WTC11 (cell line): ENCODE data around the gene ZDHHC9. TPM values are rescaled to one million over a fixed set of nuclear protein-coding genes. Genes with fewer than 3 reads are reported as not detected.

Source experiments
- ATAC-seq: fragments of 200-7000 bp; cut with Tn5 transposase; 2 replicates; pipeline ENCODE4 v1.10.0; 2021; ENCODE audit warnings: mild to moderate bottlenecking, moderate library complexity
- CTCF ChIA-PET: fragments of 300-600 bp; sonication (Branson Sonifier 250); formaldehyde crosslinking; loops from one replicate; lab custom pipeline; 2021; ENCODE audit warnings: antibody characterized with exemption; lab: Charles Lee
- POLR2A ChIA-PET: fragments of 350-600 bp; sonication (Branson Sonifier 250); formaldehyde crosslinking; loops from one replicate; lab custom pipeline; 2021; ENCODE audit warnings: antibody characterized with exemption; lab: Charles Lee
- DNase-seq: peaks from one replicate; pipeline ENCODE4 v3.0.0; 2021; ENCODE audit warnings: low spot score
- H3K27ac Mint-ChIP-seq: 2 replicates; pipeline ENCODE4 v1.8.0; 2021; ENCODE audit warnings: mixed read lengths
- H3K27me3 Mint-ChIP-seq: 2 replicates; pipeline ENCODE4 v1.8.0; 2021; ENCODE audit warnings: low read depth, mild to moderate bottlenecking, moderate library complexity, mixed read lengths
- H3K36me3 Mint-ChIP-seq: 2 replicates; pipeline ENCODE4 v1.8.0; 2021; ENCODE audit warnings: mixed read lengths
- H3K4me1 Mint-ChIP-seq: 2 replicates; pipeline ENCODE4 v1.8.0; 2022; ENCODE audit warnings: mixed read lengths
- H3K4me3 Mint-ChIP-seq: 2 replicates; pipeline ENCODE4 v1.8.0; 2021; ENCODE audit warnings: mild to moderate bottlenecking, moderate library complexity, mixed read lengths
- H3K9me3 Mint-ChIP-seq: 2 replicates; pipeline ENCODE4 v1.8.0; 2021; ENCODE audit warnings: mixed read lengths
- AFF4 ChIP-seq: sonication (generic); formaldehyde crosslinking; IDR thresholded peaks from 2 replicates; pipeline ENCODE4 v1.8.1; 2023; ENCODE audit warnings: mild to moderate bottlenecking, missing genetic modification reagents, borderline replicate concordance
- ATF2 ChIP-seq: sonication (generic); formaldehyde crosslinking; IDR thresholded peaks from 2 replicates; pipeline ENCODE4 v1.8.1; 2022; ENCODE audit warnings: low read depth, missing genetic modification reagents, borderline replicate concordance
- CREB1 ChIP-seq: sonication (generic); formaldehyde crosslinking; IDR thresholded peaks from 2 replicates; pipeline ENCODE4 v1.8.0; 2023; ENCODE audit warnings: mild to moderate bottlenecking, missing genetic modification reagents
- EMX1 ChIP-seq: fragments of 250-450 bp; sonication (Bioruptor Pico); IDR thresholded peaks from 2 replicates; pipeline ENCODE4 v1.8.0; 2021; ENCODE audit warnings: mild to moderate bottlenecking
- ERG ChIP-seq: fragments of 250-450 bp; sonication (Bioruptor Pico); IDR thresholded peaks from 2 replicates; pipeline ENCODE4 v1.8.0; 2021; ENCODE audit warnings: mild to moderate bottlenecking
- FOXK1 ChIP-seq: sonication (generic); formaldehyde crosslinking; IDR thresholded peaks from 2 replicates; pipeline ENCODE4 v1.8.0; 2022; ENCODE audit warnings: mild to moderate bottlenecking, moderate library complexity, missing genetic modification reagents
- HMGA2 ChIP-seq: fragments of 250-450 bp; sonication (Bioruptor Pico); IDR thresholded peaks from 2 replicates; pipeline ENCODE4 v1.4.0; 2021; ENCODE audit warnings: mild to moderate bottlenecking, moderate library complexity
- KAT7 ChIP-seq: sonication (generic); formaldehyde crosslinking; IDR thresholded peaks from 2 replicates; pipeline ENCODE4 v1.8.1; 2023; ENCODE audit warnings: missing genetic modification reagents, mild to moderate bottlenecking, borderline replicate concordance
- MXD4 ChIP-seq: fragments of 250-450 bp; sonication (Bioruptor Pico); IDR thresholded peaks from 2 replicates; pipeline ENCODE4 v1.8.0; 2021; ENCODE audit warnings: mild to moderate bottlenecking, moderate library complexity, borderline replicate concordance
- NFE2L1 ChIP-seq: sonication (generic); formaldehyde crosslinking; IDR thresholded peaks from 2 replicates; pipeline ENCODE4 v1.8.1; 2023; ENCODE audit warnings: missing genetic modification reagents
- PRDM15 ChIP-seq: sonication (generic); formaldehyde crosslinking; IDR thresholded peaks from 2 replicates; pipeline ENCODE4 v1.8.0; 2022; ENCODE audit warnings: missing genetic modification reagents
- SMAD3 ChIP-seq: sonication (generic); formaldehyde crosslinking; IDR thresholded peaks from 2 replicates; pipeline ENCODE4 v1.8.0; 2022; ENCODE audit warnings: missing genetic modification reagents, mild to moderate bottlenecking, borderline replicate concordance
- TCF7 ChIP-seq: sonication (generic); formaldehyde crosslinking; IDR thresholded peaks from 2 replicates; pipeline ENCODE4 v1.8.0; 2022; ENCODE audit warnings: mild to moderate bottlenecking, low read depth, missing genetic modification reagents, moderate library complexity
- TEAD4 ChIP-seq: sonication (generic); formaldehyde crosslinking; IDR thresholded peaks from 2 replicates; pipeline ENCODE4 v1.8.0; 2022; ENCODE audit warnings: mild to moderate bottlenecking, missing genetic modification reagents
- ZBTB21 ChIP-seq: sonication (generic); formaldehyde crosslinking; IDR thresholded peaks from 2 replicates; pipeline ENCODE4 v1.8.1; 2023; ENCODE audit warnings: mild to moderate bottlenecking, missing genetic modification reagents, borderline replicate concordance
- ZNF138 ChIP-seq: sonication (generic); formaldehyde crosslinking; conservative IDR thresholded peaks from 2 replicates; pipeline ENCODE4 v1.8.1; 2022; ENCODE audit warnings: mild to moderate bottlenecking, moderate library complexity, missing genetic modification reagents
- ZNF232 ChIP-seq: sonication (generic); formaldehyde crosslinking; IDR thresholded peaks from 2 replicates; pipeline ENCODE4 v1.8.0; 2022; ENCODE audit warnings: mild to moderate bottlenecking, missing genetic modification reagents
- total RNA-seq: library from RNA; stranded (reverse); gene quantifications from 3 replicates; pipeline ENCODE4 v1.2.3, GENCODE V29; 2021
- TF ChIP-seq, protein P1 (sequence below): sonication (generic); formaldehyde crosslinking; IDR thresholded peaks from 2 replicates; pipeline ENCODE4 v1.8.1; 2022; ENCODE audit warnings: missing genetic modification reagents, borderline replicate concordance
- TF ChIP-seq, protein P2 (sequence below): sonication (generic); formaldehyde crosslinking; IDR thresholded peaks from 2 replicates; pipeline ENCODE4 v1.8.0; 2023; ENCODE audit warnings: missing genetic modification reagents

Gene ZDHHC9
- total RNA-seq, 1 experiment from 2014 or later: 25.0 TPM

DNA sequence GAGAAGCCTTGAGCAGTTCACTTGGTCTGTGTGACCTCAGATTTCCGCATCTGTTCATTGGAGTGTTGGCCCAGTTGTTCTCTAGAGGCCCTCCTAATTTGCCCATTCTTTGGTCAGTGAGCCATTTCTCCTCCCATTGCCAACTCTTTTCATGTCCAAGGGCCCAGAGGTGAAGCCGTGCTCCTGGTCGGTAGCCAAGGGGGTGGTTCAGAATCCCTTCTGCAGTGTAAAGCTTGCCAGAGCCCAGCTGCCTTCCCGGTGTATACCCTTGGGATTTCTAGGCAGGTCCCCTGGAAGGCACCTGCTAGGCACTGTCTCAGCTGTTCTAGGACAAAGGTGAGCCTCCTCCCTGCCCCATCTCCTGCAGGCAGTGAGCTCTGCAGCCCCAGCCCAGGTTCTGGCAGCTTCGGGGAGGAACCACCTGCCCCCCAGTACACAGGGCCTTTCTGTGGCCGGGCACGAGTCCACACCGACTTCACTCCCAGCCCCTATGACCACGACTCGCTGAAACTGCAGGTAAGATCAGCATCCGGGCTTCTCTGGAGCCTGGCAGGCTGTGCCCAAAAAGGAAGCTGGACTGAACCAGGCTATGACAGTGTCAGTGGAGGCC is 51.6 kb downstream of the ZDHHC9 start:
- H3K27me3 Mint-ChIP-seq: no peaks in the 10 kb centered on the region
- no peak overlapping the region for H3K27ac Mint-ChIP-seq
- no peaks in the 10 kb centered on the region for H3K9me3 Mint-ChIP-seq
- ChIA-PET POLR2A (no interaction called here), CTCF (no interaction called here)
- ATAC-seq (no peak), DNase-seq (no peak)
- H3K36me3 Mint-ChIP-seq: no peaks in the 10 kb centered on the region
- H3K4me1 Mint-ChIP-seq: no peaks in the 10 kb centered on the region
- H3K4me3 Mint-ChIP-seq: no peak overlapping the region
- TF ChIP-seq FOXK1 (CRISPR knock-in tag): no peak
- TF ChIP-seq KAT7: no peak
- TF ChIP-seq TCF7 (CRISPR knock-in tag): no peak
- TF ChIP-seq ATF2: no peak
- no peak for TF ChIP-seq AFF4 (CRISPR knock-in tag)
- no peak for TF ChIP-seq CREB1 (CRISPR knock-in tag)
- no peak for TF ChIP-seq EMX1 (CRISPR knock-in tag)
- TF ChIP-seq, protein P1, sequence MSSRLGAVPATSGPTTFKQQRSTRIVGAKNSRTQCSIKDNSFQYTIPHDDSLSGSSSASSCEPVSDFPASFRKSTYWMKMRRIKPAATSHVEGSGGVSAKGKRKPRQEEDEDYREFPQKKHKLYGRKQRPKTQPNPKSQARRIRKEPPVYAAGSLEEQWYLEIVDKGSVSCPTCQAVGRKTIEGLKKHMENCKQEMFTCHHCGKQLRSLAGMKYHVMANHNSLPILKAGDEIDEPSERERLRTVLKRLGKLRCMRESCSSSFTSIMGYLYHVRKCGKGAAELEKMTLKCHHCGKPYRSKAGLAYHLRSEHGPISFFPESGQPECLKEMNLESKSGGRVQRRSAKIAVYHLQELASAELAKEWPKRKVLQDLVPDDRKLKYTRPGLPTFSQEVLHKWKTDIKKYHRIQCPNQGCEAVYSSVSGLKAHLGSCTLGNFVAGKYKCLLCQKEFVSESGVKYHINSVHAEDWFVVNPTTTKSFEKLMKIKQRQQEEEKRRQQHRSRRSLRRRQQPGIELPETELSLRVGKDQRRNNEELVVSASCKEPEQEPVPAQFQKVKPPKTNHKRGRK: no peak
- TF ChIP-seq ZBTB21 (CRISPR knock-in tag): no peak
- no peak for TF ChIP-seq ZNF232 (CRISPR knock-in tag)
- no peak for TF ChIP-seq TEAD4 (CRISPR knock-in tag)
- TF ChIP-seq ZNF138: no peak
- no peak for TF ChIP-seq ERG (CRISPR knock-in tag)

GRCh38 chrX:129791336-129791735 is 52.4 kb downstream of the ZDHHC9 start:
- H3K4me1 Mint-ChIP-seq: no peaks in the 10 kb centered on the region
- DNase-seq (no peak), ATAC-seq (no peak)
- CTCF ChIA-PET: no interaction called here
- H3K36me3 Mint-ChIP-seq: no peaks in the 10 kb centered on the region
- no peak overlapping the region for H3K27ac Mint-ChIP-seq
- no peaks in the 10 kb centered on the region for H3K9me3 Mint-ChIP-seq
- H3K27me3 Mint-ChIP-seq: no peaks in the 10 kb centered on the region
- POLR2A ChIA-PET: no interaction called here
- no peak overlapping the region for H3K4me3 Mint-ChIP-seq
- TF ChIP-seq NFE2L1 (CRISPR knock-in tag): no peak
- no peak for TF ChIP-seq SMAD3 (CRISPR knock-in tag)
- no peak for TF ChIP-seq ERG (CRISPR knock-in tag)
- no peak for TF ChIP-seq MXD4 (CRISPR knock-in tag)
- TF ChIP-seq, protein P2, sequence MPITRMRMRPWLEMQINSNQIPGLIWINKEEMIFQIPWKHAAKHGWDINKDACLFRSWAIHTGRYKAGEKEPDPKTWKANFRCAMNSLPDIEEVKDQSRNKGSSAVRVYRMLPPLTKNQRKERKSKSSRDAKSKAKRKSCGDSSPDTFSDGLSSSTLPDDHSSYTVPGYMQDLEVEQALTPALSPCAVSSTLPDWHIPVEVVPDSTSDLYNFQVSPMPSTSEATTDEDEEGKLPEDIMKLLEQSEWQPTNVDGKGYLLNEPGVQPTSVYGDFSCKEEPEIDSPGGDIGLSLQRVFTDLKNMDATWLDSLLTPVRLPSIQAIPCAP: no peak
- TF ChIP-seq PRDM15 (CRISPR knock-in tag): no peak
- TF ChIP-seq HMGA2: no peak
